GM18519 (cell line): Measurements from ENCODE around the gene KIF15.

ENCODE experiments used
- ATAC-seq: cut with Tn5 transposase; IDR thresholded peaks from one replicate; pipeline ENCODE4 v1.9.1; 2021; ENCODE audit warnings: mild to moderate bottlenecking, moderate library complexity; ENCODE audit not compliant: unreplicated experiment, low FRiP score

The KIF15 gene, protein sequence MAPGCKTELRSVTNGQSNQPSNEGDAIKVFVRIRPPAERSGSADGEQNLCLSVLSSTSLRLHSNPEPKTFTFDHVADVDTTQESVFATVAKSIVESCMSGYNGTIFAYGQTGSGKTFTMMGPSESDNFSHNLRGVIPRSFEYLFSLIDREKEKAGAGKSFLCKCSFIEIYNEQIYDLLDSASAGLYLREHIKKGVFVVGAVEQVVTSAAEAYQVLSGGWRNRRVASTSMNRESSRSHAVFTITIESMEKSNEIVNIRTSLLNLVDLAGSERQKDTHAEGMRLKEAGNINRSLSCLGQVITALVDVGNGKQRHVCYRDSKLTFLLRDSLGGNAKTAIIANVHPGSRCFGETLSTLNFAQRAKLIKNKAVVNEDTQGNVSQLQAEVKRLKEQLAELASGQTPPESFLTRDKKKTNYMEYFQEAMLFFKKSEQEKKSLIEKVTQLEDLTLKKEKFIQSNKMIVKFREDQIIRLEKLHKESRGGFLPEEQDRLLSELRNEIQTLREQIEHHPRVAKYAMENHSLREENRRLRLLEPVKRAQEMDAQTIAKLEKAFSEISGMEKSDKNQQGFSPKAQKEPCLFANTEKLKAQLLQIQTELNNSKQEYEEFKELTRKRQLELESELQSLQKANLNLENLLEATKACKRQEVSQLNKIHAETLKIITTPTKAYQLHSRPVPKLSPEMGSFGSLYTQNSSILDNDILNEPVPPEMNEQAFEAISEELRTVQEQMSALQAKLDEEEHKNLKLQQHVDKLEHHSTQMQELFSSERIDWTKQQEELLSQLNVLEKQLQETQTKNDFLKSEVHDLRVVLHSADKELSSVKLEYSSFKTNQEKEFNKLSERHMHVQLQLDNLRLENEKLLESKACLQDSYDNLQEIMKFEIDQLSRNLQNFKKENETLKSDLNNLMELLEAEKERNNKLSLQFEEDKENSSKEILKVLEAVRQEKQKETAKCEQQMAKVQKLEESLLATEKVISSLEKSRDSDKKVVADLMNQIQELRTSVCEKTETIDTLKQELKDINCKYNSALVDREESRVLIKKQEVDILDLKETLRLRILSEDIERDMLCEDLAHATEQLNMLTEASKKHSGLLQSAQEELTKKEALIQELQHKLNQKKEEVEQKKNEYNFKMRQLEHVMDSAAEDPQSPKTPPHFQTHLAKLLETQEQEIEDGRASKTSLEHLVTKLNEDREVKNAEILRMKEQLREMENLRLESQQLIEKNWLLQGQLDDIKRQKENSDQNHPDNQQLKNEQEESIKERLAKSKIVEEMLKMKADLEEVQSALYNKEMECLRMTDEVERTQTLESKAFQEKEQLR (N-terminal part only)

GRCh38 chr3:44761424-44762169, at the start of gene KIF15, which contains the start of gene KIAA1143:
Gene KIF15, plus strand, starts transcription at chr3:44761794. Its CDS starts 72 bp downstream, at chr3:44761866.
Gene KIAA1143, minus strand, starts transcription at chr3:44761619. Its CDS starts 17 bp downstream, at chr3:44761602.
- no peak for ATAC-seq

GRCh38 chr3:44712455-44713075, 49.0 kb upstream of the KIF15 start, which contains the start of gene ZNF502:
Gene ZNF502, plus strand, starts transcription at chr3:44712660. Its CDS starts 7,602 bp downstream, at chr3:44720262.
- ATAC-seq, result no peak

DNA sequence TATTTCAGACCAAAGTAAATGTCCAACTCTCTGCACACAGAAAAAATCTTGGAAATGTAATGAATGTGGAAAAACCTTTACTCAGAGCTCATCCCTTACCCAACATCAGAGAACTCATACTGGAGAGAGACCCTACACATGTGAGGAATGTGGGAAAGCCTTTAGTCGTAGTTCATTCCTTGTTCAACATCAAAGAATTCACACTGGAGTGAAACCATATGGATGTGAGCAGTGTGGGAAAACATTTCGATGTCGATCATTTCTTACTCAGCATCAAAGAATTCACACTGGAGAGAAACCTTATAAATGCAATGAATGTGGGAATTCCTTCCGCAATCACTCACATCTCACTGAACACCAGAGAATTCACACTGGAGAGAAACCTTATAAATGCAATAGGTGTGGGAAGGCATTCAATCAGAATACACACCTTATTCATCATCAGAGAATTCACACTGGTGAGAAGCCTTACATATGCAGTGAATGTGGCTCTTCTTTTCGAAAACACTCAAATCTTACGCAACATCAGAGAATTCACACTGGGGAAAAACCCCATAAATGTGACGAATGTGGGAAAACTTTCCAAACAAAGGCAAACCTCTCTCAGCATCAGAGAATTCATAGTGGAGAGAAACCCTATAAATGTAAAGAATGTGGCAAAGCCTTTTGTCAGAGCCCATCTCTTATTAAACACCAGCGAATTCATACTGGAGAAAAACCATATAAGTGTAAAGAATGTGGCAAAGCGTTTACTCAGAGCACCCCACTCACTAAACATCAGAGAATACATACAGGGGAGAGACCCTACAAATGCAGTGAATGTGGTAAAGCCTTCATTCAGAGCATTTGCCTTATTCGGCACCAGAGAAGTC, 40.1 kb upstream of the KIF15 start:
- no peak for ATAC-seq

DNA sequence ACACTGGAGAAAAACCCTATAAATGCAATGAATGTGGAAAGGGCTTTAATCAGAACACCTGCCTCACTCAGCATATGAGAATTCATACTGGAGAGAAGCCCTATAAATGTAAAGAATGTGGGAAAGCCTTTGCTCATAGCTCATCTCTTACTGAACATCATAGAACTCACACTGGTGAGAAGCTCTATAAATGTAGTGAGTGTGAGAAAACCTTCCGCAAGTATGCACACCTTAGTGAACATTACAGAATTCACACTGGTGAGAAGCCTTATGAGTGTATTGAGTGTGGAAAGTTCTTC, 39.5 kb upstream of the KIF15 start:
- no peak for ATAC-seq

DNA sequence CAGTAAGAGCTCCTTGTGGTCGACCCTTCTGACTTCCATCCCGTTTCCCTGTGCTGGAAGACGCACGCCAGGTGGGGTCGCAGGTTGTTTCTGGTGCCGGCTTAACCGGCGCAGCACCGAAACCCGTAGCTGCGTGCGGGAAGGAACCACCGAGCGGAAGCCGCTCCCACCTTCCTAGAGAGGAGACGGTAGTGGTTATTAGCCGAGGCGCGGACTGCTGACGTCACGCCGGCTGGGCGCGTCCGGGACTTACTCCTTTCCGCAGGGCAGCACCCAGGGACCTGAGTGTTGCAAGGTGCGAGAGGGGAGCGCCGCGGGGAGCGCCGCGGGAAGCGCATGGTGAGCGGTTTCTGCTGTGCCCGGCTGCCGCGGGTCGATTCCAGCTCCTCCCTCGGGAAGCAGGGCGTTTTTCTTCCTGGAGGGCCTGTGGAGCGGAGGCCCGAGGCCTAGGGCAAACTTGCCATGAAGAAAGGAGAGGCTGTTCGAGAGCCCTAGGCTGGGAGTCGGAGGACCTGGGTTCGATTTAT, 32.1 kb upstream of the KIF15 start, which contains the start of gene ZNF501:
Gene ZNF501 (plus strand): TSS at position 252 of the 527 bp plus-strand sequence. CDS start 4,787 bp downstream, outside the sequence.
- ATAC-seq, result peak; percentile 79

- ATAC-seq, result no peak
Observed at GRCh38 chr3:44734646-44735168, 26.9 kb upstream of the KIF15 start.

DNA sequence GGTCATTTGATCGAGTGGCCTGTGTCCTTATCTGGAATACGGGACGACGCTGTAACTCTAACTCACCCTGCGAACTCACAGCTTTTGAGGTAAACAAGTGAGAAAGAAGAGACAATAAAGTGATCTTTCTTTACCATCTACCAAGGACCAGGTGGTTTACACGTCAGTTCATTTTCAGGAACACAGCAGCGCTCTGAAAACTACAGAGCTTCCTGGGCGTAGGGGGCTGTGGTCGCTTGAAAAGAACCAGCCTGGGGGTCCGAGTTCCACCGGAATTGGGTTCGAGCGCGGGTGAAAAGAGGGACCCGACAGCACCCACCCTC, 532 bp upstream of the KIF15 start:
- ATAC-seq, result no peak

GRCh38 chr3:44762170-44762677, 630 bp downstream of the KIF15 start:
- ATAC-seq, result no peak

DNA sequence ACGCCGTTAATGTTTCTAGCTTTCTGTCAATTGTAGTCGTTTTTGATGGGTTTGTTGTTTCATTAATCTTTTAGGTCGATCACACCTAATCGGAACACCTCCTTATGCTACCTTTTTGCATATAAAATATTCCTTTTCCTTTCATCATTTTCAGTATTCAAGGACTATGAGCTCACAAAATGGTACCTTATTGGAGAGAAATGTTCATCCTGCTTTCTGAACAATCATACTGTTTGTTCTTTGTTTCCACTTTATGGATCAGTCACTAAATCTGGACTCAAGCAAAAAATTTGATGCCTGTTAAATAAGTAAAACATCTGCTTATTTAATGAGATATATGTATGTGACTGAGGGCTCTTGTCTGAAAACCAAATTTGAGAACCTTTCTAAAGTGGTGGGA, 1.1 kb downstream of the KIF15 start:
- ATAC-seq, result no peak

GRCh38 chr3:44764248-44764647, 2.7 kb downstream of the KIF15 start:
- ATAC-seq, result no peak

GRCh38 chr3:44771424-44772098, 10.0 kb downstream of the KIF15 start:
- no peak for ATAC-seq

DNA sequence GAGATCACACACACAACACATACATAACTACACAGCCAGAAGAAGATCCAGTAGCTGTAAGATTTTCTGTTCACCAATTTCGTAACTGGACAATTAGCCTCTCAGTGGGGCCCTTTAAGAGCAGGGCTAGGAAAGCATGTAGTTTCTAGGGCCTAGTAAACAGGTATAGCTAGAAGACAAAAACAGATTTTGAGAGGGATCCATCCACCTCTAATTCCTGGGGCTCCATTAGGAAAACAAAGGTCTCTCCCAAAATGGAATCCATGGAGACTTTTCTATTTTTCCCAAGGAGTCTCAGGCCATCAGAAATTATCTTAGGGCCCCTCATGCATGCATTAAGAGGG, 10.5 kb downstream of the KIF15 start:
- no peak for ATAC-seq

- no peak for ATAC-seq
Observed at GRCh38 chr3:44782891-44783290, 21.3 kb downstream of the KIF15 start.

- no peak for ATAC-seq
Observed at GRCh38 chr3:44795197-44795596, 33.6 kb downstream of the KIF15 start.

DNA sequence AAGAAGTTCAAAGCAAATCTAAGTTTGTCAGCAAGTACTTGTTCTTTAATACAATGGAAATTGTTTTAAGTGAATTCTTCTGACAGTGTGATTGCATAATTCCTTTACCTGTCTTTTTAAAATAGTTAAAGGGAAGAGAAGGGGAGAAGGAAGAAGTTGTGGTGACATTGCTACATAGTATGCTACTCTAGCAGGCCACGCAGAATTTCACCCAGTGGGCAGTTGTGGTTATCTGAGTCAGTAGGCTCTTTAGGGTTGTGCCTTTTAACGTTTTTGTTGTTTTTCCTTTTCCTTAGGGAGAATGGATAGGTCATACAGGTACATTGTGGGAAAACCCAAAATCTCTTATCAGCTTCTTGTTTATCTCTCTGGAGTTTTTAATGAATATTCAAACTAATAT, 40.4 kb downstream of the KIF15 start:
- ATAC-seq, result no peak

DNA sequence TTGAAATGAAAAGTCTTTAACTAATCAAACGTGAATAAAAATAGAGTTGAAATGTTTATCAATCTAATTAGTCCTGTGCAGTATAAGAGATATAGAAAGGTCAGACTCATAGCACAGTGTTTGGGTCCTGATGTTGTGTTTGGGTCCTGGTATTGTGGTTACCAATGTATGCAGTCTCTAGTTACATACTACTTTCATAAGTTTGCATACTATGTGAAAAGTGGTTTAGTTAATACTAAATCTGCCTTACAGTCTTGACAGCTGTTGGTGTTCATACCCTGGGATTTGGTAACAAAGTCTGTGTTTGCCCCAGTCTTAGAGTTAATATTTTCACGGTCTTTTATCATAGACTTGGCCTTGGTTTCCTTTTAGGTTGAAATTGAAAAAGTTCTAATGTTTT, 41.7 kb downstream of the KIF15 start:
- ATAC-seq, result no peak

GRCh38 chr3:44805960-44806359, 44.4 kb downstream of the KIF15 start:
- ATAC-seq, result no peak
